Endodermal cell (in vitro differentiated cells): ENCODE measurements around the gene THAP7. TPM values are rescaled to one million over a fixed set of nuclear protein-coding genes. Genes with fewer than 3 reads are reported as not detected.

Experiments
- DNase-seq: peaks from one replicate; pipeline ENCODE4 v3.0.0-alpha.2; 2017
- H3K27ac ChIP-seq: 2 replicates; pipeline ENCODE4 v1.5.1; 2013; ENCODE audit warnings: mild to moderate bottlenecking, low read depth, low read length, moderate library complexity
- H3K27me3 ChIP-seq: 2 replicates; pipeline ENCODE4 v1.6.1; 2013; ENCODE audit warnings: mild to moderate bottlenecking, low read length, moderate library complexity; ENCODE audit not compliant: insufficient read depth, control insufficient read depth, poor library complexity, severe bottlenecking
- H3K36me3 ChIP-seq: 2 replicates; pipeline ENCODE4 v1.7.0; 2013; ENCODE audit warnings: mild to moderate bottlenecking, low read length, moderate library complexity; ENCODE audit not compliant: control insufficient read depth, insufficient read depth
- H3K4me1 ChIP-seq: one replicate; pipeline ENCODE4 v1.7.0; 2013; ENCODE audit warnings: low read length; ENCODE audit not compliant: control insufficient read depth, insufficient read depth
- H3K4me3 ChIP-seq: 2 replicates; pipeline ENCODE4 v1.5.1; 2013; ENCODE audit warnings: mild to moderate bottlenecking, low read length, moderate library complexity
- H3K9ac ChIP-seq: 2 replicates; pipeline ENCODE4 v1.6.1; 2013; ENCODE audit warnings: mild to moderate bottlenecking, low read length, moderate library complexity; ENCODE audit not compliant: poor library complexity, severe bottlenecking; ENCODE audit errors: extremely low read depth
- H3K9me3 ChIP-seq: 2 replicates; pipeline ENCODE4 v1.6.1; 2013; ENCODE audit warnings: mild to moderate bottlenecking, low read length, moderate library complexity; ENCODE audit not compliant: control insufficient read depth
- H3K27ac Mint-ChIP-seq: 2 replicates; pipeline ENCODE4 v1.8.0; 2020; ENCODE audit warnings: mixed read lengths
- H3K27me3 Mint-ChIP-seq: 2 replicates; pipeline ENCODE4 v1.8.0; 2021; ENCODE audit warnings: mild to moderate bottlenecking, mixed read lengths; ENCODE audit not compliant: insufficient read depth
- H3K36me3 Mint-ChIP-seq: 2 replicates; pipeline ENCODE4 v1.8.0; 2020; ENCODE audit warnings: low read depth, mixed read lengths
- H3K4me1 Mint-ChIP-seq: 2 replicates; pipeline ENCODE4 v1.8.0; 2020; ENCODE audit warnings: mixed read lengths
- H3K4me3 Mint-ChIP-seq: 2 replicates; pipeline ENCODE4 v1.8.0; 2020; ENCODE audit warnings: mild to moderate bottlenecking, moderate library complexity, mixed read lengths
- H3K9me3 Mint-ChIP-seq: 2 replicates; pipeline ENCODE4 v1.8.0; 2020; ENCODE audit warnings: mild to moderate bottlenecking, mixed read lengths
- CTCF ChIP-seq: fragments of 200-600 bp; sonication (generic); conservative IDR thresholded peaks from 2 replicates; pipeline ENCODE4 v1.5.0; 2021; ENCODE audit warnings: antibody characterized with exemption, mild to moderate bottlenecking
- WGBS, 2 experiments: methylation state at CpG; one replicate each; pipeline versions ENCODE4 v1.1.5 to v1.1.7; 2013; ENCODE audit warnings: missing lambda C conversion rate in 2 of 2, mixed read lengths in 1 of 2; ENCODE audit not compliant: insufficient coverage in 1 of 2, insufficient read length in 1 of 2; 5-methylcytosine and 5-hydroxymethylcytosine counted together
- total RNA-seq, 2 donors: library from RNA; stranded (reverse); fragmentation: NEBNext Ultra II Directional in 1 of 2; extraction: Animal tissue kit (Norgen Biotek cat#: 25700) in 1 of 2; gene quantifications; 2 replicates in 1 of 2; 3 replicates in 1 of 2; pipeline ENCODE4 v1.2.1, GENCODE V29; 2021

The THAP7 gene
- total RNA-seq, 2 donors from 2014 or later: 16.6 to 19.6 TPM

- 85 to 94% methylated on average over 6 to 7 of the region's 7 CpGs for WGBS, 2 experiments
- peaks cover 13% of the 10 kb centered on the region for H3K4me1 Mint-ChIP-seq
- no peaks in the 10 kb centered on the region for H3K36me3 Mint-ChIP-seq
- TF ChIP-seq CTCF: no peak
- H3K27me3 Mint-ChIP-seq: peaks cover 88% of the 10 kb centered on the region
- no peaks in the 10 kb centered on the region for H3K9me3 Mint-ChIP-seq
- Histone ChIP-seq H3K4me3 (no peak overlapping the region), H3K4me1 (peaks cover 4% of the 10 kb centered on the region), H3K9ac (no peak overlapping the region), H3K27ac (no peak overlapping the region), H3K9me3 (no peaks in the 10 kb centered on the region), H3K36me3 (no peaks in the 10 kb centered on the region), H3K27me3 (peaks cover 80% of the 10 kb centered on the region)
- no peak overlapping the region for H3K27ac Mint-ChIP-seq
- no peak overlapping the region for H3K4me3 Mint-ChIP-seq
- DNase-seq: no peak
Observed at GRCh38 chr22:20968281-20968977, 33.5 kb downstream of the THAP7 start.

- WGBS, 2 experiments: 15 to 38% methylated on average over 4 to 17 of the region's 19 CpGs
- Mint-ChIP-seq H3K9me3 (no peaks in the 10 kb centered on the region), H3K4me1 (peaks cover 13% of the 10 kb centered on the region), H3K27ac (no peak overlapping the region), H3K36me3 (no peaks in the 10 kb centered on the region), H3K27me3 (peaks cover 89% of the 10 kb centered on the region), H3K4me3 (no peak overlapping the region)
- H3K9me3 ChIP-seq: no peaks in the 10 kb centered on the region
- H3K36me3 ChIP-seq: no peaks in the 10 kb centered on the region
- H3K4me3 ChIP-seq: no peak overlapping the region
- H3K27me3 ChIP-seq: peaks cover 80% of the 10 kb centered on the region
- no peak overlapping the region for H3K9ac ChIP-seq
- no peak overlapping the region for H3K27ac ChIP-seq
- DNase-seq: peak; percentile 75
- H3K4me1 ChIP-seq: peaks cover 4% of the 10 kb centered on the region
- peak; percentile 31 for TF ChIP-seq CTCF
Observed at GRCh38 chr22:20967697-20968211, 34.2 kb downstream of the THAP7 start.

- Mint-ChIP-seq H3K27ac (no peak within 1 kb of the TSS), H3K4me3 (no peak within 1 kb of the TSS), H3K36me3 (no peaks in the 10 kb centered on the region), H3K27me3 (peaks cover 91% of the 10 kb centered on the region), H3K4me1 (peaks cover 13% of the 10 kb centered on the region), H3K9me3 (no peaks in the 10 kb centered on the region)
- Histone ChIP-seq H3K27me3 (peaks cover 79% of the 10 kb centered on the region), H3K4me1 (peaks cover 4% of the 10 kb centered on the region), H3K9me3 (no peaks in the 10 kb centered on the region), H3K4me3 (no peak within 1 kb of the TSS), H3K27ac (no peak within 1 kb of the TSS), H3K36me3 (no peaks in the 10 kb centered on the region), H3K9ac (no peak within 1 kb of the TSS)
- no peak for TF ChIP-seq CTCF
- DNase-seq: no peak
- 66 to 77% methylated on average over 10 to 22 of the region's 22 CpGs for WGBS, 2 experiments
Observed at GRCh38 chr22:20966883-20967696, 34.8 kb downstream of the THAP7 start, which contains the start of gene AIFM3. Gene AIFM3 (plus strand): TSS chr22:20967255. CDS start chr22:20967945, 690 bp downstream.
